HCT116 (cell line): ENCODE results near the gene MMP25. TPM values are rescaled to one million over a fixed set of nuclear protein-coding genes. Genes with fewer than 3 reads are reported as not detected.

Source experiments
- ATAC-seq: fragments of 200-7000 bp; cut with Tn5 transposase; 2 replicates; pipeline ENCODE4 v1.9.1; 2020; ENCODE audit warnings: mild to moderate bottlenecking, moderate library complexity
- BruUV-seq: library from RNA; stranded (reverse); fragments of 400-500 nt; replicated peaks from 2 replicates; lab custom pipeline; 2021; lab: Mats Ljungman, UMichigan
- CTCF ChIA-PET: fragments of 300-600 bp; sonication (Branson Sonifier 250); formaldehyde crosslinking; loops from one replicate; lab custom pipeline; 2021; ENCODE audit warnings: antibody characterized with exemption; lab: Charles Lee
- POLR2A ChIA-PET: fragments of 300-600, 350-600 bp; sonication (Branson Sonifier 250); formaldehyde crosslinking; loops from one replicate; lab custom pipeline; 2021; ENCODE audit warnings: antibody characterized with exemption; lab: Charles Lee
- RAD21 ChIA-PET, 2 experiments: fragments of 300-600 bp; sonication (Branson Sonifier 250); formaldehyde crosslinking; loops; one replicate each; lab custom pipeline; 2023; ENCODE audit warnings: low total read pairs in 2 of 2; ENCODE audit not compliant: uncharacterized antibody in 2 of 2, unreplicated experiment in 2 of 2, low non-redundant PET in 1 of 2; lab: Charles Lee
- DNase-seq: peaks from one replicate; pipeline ENCODE4 v3.0.0-alpha.2; 2010; ENCODE audit warnings: low read depth, low spot score
- H2AFZ ChIP-seq: fragments of 200-600 bp; shearing (Covaris generic), sonication (generic); 2 replicates; pipeline ENCODE4 v1.6.1; 2017; ENCODE audit warnings: low read depth, mixed run types, mixed read lengths, antibody characterized with exemption, low read length; ENCODE audit not compliant: poor library complexity, severe bottlenecking
- H3K27ac ChIP-seq: 2 replicates; pipeline ENCODE4 v1.5.1; 2012; ENCODE audit warnings: low read depth, low read length
- H3K27me3 ChIP-seq: fragments of 200-600 bp; sonication (generic); 2 replicates; pipeline ENCODE4 v1.6.1; 2016; ENCODE audit warnings: mixed run types, low read length, mixed read lengths; ENCODE audit not compliant: insufficient read depth
- H3K36me3 ChIP-seq, 2 experiments: fragments of 200-500 bp in 1 of 2; fragments of 200-600 bp in 1 of 2; sonication (Bioruptor generic) in 1 of 2; sonication (generic) in 1 of 2; 2 replicates each; pipeline versions ENCODE4 v1.5.1 to v1.6.1; 2014 to 2016; ENCODE audit warnings: low read length in 2 of 2, inconsistent platforms in 1 of 2, mixed read lengths in 1 of 2, mixed run types in 1 of 2; ENCODE audit not compliant: insufficient read depth in 2 of 2, control insufficient read depth in 1 of 2
- H3K4me1 ChIP-seq, 2 experiments: fragments of 200-600 bp in 1 of 2; sonication (generic) in 1 of 2; 2 replicates each; pipeline versions ENCODE4 v1.5.1 to v1.6.1; 2012 to 2017; ENCODE audit warnings: low read length in 2 of 2, inconsistent platforms in 1 of 2, mild to moderate bottlenecking in 1 of 2, mixed read lengths in 1 of 2, mixed run types in 1 of 2, moderate library complexity in 1 of 2; ENCODE audit not compliant: insufficient read depth in 2 of 2, control insufficient read depth in 1 of 2
- H3K4me2 ChIP-seq: fragments of 200-600 bp; sonication (generic); 2 replicates; pipeline ENCODE4 v1.6.1; 2017; ENCODE audit warnings: mixed run types, low read length, mixed read lengths
- H3K4me3 ChIP-seq, 2 experiments: fragments of 200-600 bp in 1 of 2; sonication (generic) in 1 of 2; replicated peaks in 1 of 2; 2 replicates each; pipeline ENCODE4 v1.5.1; 2011 to 2016; ENCODE audit warnings: low read length in 2 of 2, control low read depth in 1 of 2, low read depth in 1 of 2, mild to moderate bottlenecking in 1 of 2, mixed read lengths in 1 of 2, mixed run types in 1 of 2
- H3K79me2 ChIP-seq: fragments of 200-600 bp; sonication (generic); 2 replicates; pipeline ENCODE4 v1.6.1; 2017; ENCODE audit warnings: mild to moderate bottlenecking, mixed run types, low read length, moderate library complexity, mixed read lengths; ENCODE audit not compliant: insufficient read depth
- H3K9ac ChIP-seq: fragments of 200-600 bp; sonication (generic); 2 replicates; pipeline ENCODE4 v1.6.1; 2016; ENCODE audit warnings: low read length, mixed read lengths
- H3K9me2 ChIP-seq: fragments of 200-600 bp; sonication (generic), shearing (Covaris generic); 2 replicates; pipeline ENCODE4 v1.6.1; 2017; ENCODE audit warnings: mixed run types, mild to moderate bottlenecking, moderate library complexity; ENCODE audit not compliant: insufficient read depth
- H3K9me3 ChIP-seq, 2 experiments: fragments of 200-500 bp in 1 of 2; fragments of 200-600 bp in 1 of 2; sonication (Bioruptor generic) in 1 of 2; sonication (generic) in 1 of 2; 2 replicates each; pipeline ENCODE4 v1.6.1; 2014 to 2017; ENCODE audit warnings: low read length in 2 of 2, mixed read lengths in 2 of 2, inconsistent platforms in 1 of 2, low read depth in 1 of 2, mild to moderate bottlenecking in 1 of 2, mixed run types in 1 of 2, moderate library complexity in 1 of 2; ENCODE audit not compliant: control insufficient read depth in 1 of 2, insufficient read depth in 1 of 2
- H4K20me1 ChIP-seq: fragments of 200-600 bp; sonication (generic), shearing (Covaris generic); 2 replicates; pipeline ENCODE4 v1.6.1; 2017; ENCODE audit warnings: mixed run types, mild to moderate bottlenecking, moderate library complexity; ENCODE audit not compliant: insufficient read depth
- CBX3 ChIP-seq: IDR thresholded peaks from 2 replicates; pipeline ENCODE4 v1.6.1; 2012; ENCODE audit warnings: low read depth
- EGR1 ChIP-seq: IDR thresholded peaks from 2 replicates; pipeline ENCODE4 v1.6.1; 2012; ENCODE audit warnings: low read depth
- FOSL1 ChIP-seq: IDR thresholded peaks from 2 replicates; pipeline ENCODE4 v1.6.1; 2012; ENCODE audit warnings: low read depth
- JUND ChIP-seq: IDR thresholded peaks from 2 replicates; pipeline ENCODE4 v1.6.1; 2012
- POLR2A ChIP-seq: IDR thresholded peaks from 2 replicates; pipeline ENCODE4 v1.7.0; 2011; ENCODE audit warnings: borderline replicate concordance; ENCODE audit not compliant: insufficient read depth, insufficient read length; ENCODE audit errors: extremely low read depth
- SP1 ChIP-seq: IDR thresholded peaks from 2 replicates; pipeline ENCODE4 v1.6.1; 2012; ENCODE audit warnings: low read depth
- YY1 ChIP-seq: IDR thresholded peaks from 2 replicates; pipeline ENCODE4 v1.6.1; 2011; ENCODE audit warnings: low read length, low read depth, moderate library complexity, mild to moderate bottlenecking; ENCODE audit not compliant: insufficient replicate concordance; ENCODE audit errors: extremely low read depth
- intact Hi-C: fragments of 100-400 bp; cut with micrococcal nuclease; formaldehyde crosslinking; loops from 2 replicates; pipeline ENCODE4 v1.10.0; 2022
- total RNA-seq: library from RNA; stranded (reverse); gene quantifications from one replicate; pipeline ENCODE4 v1.2.1, GENCODE V29; 2021; ENCODE audit not compliant: unreplicated experiment
- TF ChIP-seq, protein P1 (sequence below): IDR thresholded peaks from 2 replicates; pipeline ENCODE4 v1.6.1; 2011; ENCODE audit warnings: mild to moderate bottlenecking, low read length, moderate library complexity; ENCODE audit not compliant: insufficient replicate concordance; ENCODE audit errors: extremely low read depth
- TF ChIP-seq, protein P2 (sequence below): IDR thresholded peaks from 2 replicates; pipeline ENCODE4 v1.6.1; 2012; ENCODE audit warnings: low read depth

The MMP25 gene
- total RNA-seq, 1 experiment from 2014 or later = 2.5 TPM

DNA sequence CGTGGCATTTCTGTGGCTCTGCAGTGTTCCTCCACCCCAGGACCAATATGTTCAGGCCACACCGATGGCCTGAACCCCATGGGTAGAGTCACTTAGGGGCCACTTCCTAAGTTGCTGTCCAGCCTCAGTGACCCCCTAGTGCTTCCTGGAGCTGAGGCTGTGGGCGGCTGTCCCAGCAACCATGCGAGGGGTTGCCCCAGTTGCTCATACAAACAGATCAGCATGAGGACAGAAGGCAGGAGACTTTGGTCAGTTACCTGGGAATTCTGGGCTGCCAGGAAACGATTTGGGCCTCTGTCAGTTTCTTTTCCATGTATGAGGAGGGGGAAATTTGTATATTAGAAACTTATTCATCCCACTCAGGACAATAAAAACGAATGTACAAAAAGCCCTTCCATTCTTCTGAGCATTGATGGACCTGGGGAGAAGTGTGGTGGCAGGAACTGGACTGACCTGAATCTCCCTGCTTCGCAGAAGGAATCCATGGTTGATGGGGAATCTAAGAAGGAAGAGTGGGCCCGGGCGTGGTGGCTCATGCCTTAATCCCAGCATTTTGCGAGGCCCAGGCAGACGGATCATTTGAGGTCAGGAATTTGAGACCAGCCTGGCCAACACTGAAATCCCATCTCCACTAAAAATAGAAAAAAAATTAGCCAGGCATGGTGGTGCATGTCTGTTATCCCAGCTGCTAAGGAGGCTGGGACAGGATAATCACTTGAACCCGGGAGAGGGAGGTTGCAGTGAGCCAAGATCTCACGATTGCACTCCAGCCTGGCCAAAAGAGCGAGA, 14.2 kb downstream of the MMP25 start:
- Histone ChIP-seq H3K27me3 (no peaks in the 10 kb centered on the region), H3K9me3 (no peaks in the 10 kb centered on the region), H3K79me2 (no peaks in the 10 kb centered on the region), H3K27ac (no peak overlapping the region), H3K9ac (no peak overlapping the region), H3K4me1 (peaks cover 0 to 25% of the 10 kb centered on the region in 2 experiments; a peak in 3 of 4 replicates), H3K36me3 (no peaks in the 10 kb centered on the region), H3K4me3 (no peak overlapping the region), H3K4me2 (no peak overlapping the region), H2AFZ (no peak overlapping the region), H3K9me2 (no peaks in the 10 kb centered on the region), H4K20me1 (no peaks in the 10 kb centered on the region)
- DNase-seq (no peak), ATAC-seq (no peak)
- no TSS peak for BruUV-seq
- ChIA-PET POLR2A (no interaction called here), RAD21 (no interaction called here), CTCF (interaction anchor here (1.1 to 2.5 kb wide), 4 partner anchors 11 to 112 kb away, joined by 5 to 16 read pairs (median 10); no protein-coding TSS in a partner anchor)
- intact Hi-C loops = no loop called here
- TF ChIP-seq SP1 (no peak), POLR2A (no peak), CBX3 (no peak), JUND (no peak), YY1 (no peak), FOSL1 (no peak), EGR1 (no peak)
- TF ChIP-seq, protein P1, sequence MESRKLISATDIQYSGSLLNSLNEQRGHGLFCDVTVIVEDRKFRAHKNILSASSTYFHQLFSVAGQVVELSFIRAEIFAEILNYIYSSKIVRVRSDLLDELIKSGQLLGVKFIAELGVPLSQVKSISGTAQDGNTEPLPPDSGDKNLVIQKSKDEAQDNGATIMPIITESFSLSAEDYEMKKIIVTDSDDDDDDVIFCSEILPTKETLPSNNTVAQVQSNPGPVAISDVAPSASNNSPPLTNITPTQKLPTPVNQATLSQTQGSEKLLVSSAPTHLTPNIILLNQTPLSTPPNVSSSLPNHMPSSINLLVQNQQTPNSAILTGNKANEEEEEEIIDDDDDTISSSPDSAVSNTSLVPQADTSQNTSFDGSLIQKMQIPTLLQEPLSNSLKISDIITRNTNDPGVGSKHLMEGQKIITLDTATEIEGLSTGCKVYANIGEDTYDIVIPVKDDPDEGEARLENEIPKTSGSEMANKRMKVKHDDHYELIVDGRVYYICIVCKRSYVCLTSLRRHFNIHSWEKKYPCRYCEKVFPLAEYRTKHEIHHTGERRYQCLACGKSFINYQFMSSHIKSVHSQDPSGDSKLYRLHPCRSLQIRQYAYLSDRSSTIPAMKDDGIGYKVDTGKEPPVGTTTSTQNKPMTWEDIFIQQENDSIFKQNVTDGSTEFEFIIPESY = no peak
- TF ChIP-seq, protein P2, sequence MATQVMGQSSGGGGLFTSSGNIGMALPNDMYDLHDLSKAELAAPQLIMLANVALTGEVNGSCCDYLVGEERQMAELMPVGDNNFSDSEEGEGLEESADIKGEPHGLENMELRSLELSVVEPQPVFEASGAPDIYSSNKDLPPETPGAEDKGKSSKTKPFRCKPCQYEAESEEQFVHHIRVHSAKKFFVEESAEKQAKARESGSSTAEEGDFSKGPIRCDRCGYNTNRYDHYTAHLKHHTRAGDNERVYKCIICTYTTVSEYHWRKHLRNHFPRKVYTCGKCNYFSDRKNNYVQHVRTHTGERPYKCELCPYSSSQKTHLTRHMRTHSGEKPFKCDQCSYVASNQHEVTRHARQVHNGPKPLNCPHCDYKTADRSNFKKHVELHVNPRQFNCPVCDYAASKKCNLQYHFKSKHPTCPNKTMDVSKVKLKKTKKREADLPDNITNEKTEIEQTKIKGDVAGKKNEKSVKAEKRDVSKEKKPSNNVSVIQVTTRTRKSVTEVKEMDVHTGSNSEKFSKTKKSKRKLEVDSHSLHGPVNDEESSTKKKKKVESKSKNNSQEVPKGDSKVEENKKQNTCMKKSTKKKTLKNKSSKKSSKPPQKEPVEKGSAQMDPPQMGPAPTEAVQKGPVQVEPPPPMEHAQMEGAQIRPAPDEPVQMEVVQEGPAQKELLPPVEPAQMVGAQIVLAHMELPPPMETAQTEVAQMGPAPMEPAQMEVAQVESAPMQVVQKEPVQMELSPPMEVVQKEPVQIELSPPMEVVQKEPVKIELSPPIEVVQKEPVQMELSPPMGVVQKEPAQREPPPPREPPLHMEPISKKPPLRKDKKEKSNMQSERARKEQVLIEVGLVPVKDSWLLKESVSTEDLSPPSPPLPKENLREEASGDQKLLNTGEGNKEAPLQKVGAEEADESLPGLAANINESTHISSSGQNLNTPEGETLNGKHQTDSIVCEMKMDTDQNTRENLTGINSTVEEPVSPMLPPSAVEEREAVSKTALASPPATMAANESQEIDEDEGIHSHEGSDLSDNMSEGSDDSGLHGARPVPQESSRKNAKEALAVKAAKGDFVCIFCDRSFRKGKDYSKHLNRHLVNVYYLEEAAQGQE = no peak
